ENCODE results near the gene GRID2. TPM values are rescaled to one million over a fixed set of nuclear protein-coding genes. Genes with fewer than 3 reads are reported as not detected.

The GRID2 gene
- polyA plus RNA-seq, 1 of the 3 experiments (the other 2 are of a cell fraction), result not detected

GRCh38 chr4:92455951-92456350 lies 152.2 kb downstream of the GRID2 start:
- TF ChIP-seq POLR2AphosphoS5 (IDR thresholded peaks at IDR 0.05; ENCODE audit: low read depth, low read length), result no peak
- no peak for TF ChIP-seq CTCF (IDR thresholded peaks at IDR 0.05)
- no peak for TF ChIP-seq TAF1 (IDR thresholded peaks at IDR 0.05; ENCODE audit: borderline replicate concordance, low read depth, low read length)
- TF ChIP-seq YY1 (IDR thresholded peaks at IDR 0.05; ENCODE audit: low read depth), result no peak
- no peak for TF ChIP-seq FOXM1 (IDR thresholded peaks at IDR 0.05; ENCODE audit: low read depth)
- 36% methylated on average over 2 of the region's 2 CpGs for WGBS (ENCODE audit: low lambda C conversion rate)

GRCh38 chr4:92461732-92462131 lies 158.0 kb downstream of the GRID2 start:
- Histone ChIP-seq H3K4me1 (ENCODE audit: control insufficient read depth in 1 of 2, insufficient read depth in 2 of 2, low read depth in 1 of 2, low read length in 1 of 2) (no peaks in the 10 kb centered on the region), H3K9me2 (no peaks in the 10 kb centered on the region), H3K79me2 (ENCODE audit: insufficient read depth) (no peaks in the 10 kb centered on the region), H3K27ac (ENCODE audit: low read depth in 2 of 2, low read length in 1 of 2) (no peak overlapping the region), H4K20me1 (ENCODE audit: insufficient read depth) (no peaks in the 10 kb centered on the region), H3K36me3 (replicated peaks in 1 of 2; ENCODE audit: control insufficient read depth in 1 of 2, insufficient read depth in 2 of 2, low read length in 1 of 2) (no peaks in the 10 kb centered on the region), H3K9me3 (no peaks in the 10 kb centered on the region), H3K27me3 (ENCODE audit: insufficient read depth) (no peaks in the 10 kb centered on the region), H2AFZ (ENCODE audit: low read depth) (no peak overlapping the region), H3K9ac (no peak overlapping the region), H3F3A (replicated peaks; ENCODE audit: insufficient read depth) (no peaks in the 10 kb centered on the region), H3K4me2 (no peak overlapping the region), H3K4me3 (ENCODE audit: low read depth in 2 of 2, low read length in 1 of 2) (no peak overlapping the region)
- CTCF ChIA-PET, result no interaction called here
- WGBS (ENCODE audit: low lambda C conversion rate), result 63% methylated on average over 1 of the region's 1 CpG
- TF ChIP-seq SIN3A (IDR thresholded peaks at IDR 0.05; ENCODE audit: borderline replicate concordance, low read depth, low read length) (no peak), ELF1 (IDR thresholded peaks at IDR 0.05) (no peak), FOXJ3 (CRISPR knock-in tag; IDR thresholded peaks at IDR 0.05) (no peak), RCOR1 (IDR thresholded peaks at IDR 0.05; ENCODE audit: low read length) (no peak), MAX (IDR thresholded peaks at IDR 0.05; ENCODE audit: low read depth) (no peak)
- DNase-seq, result no peak
- POLR2A ChIA-PET, result no interaction called here

More at GRCh38 chr4:92455951-92456350, 152.2 kb downstream of the GRID2 start:
- no peaks in the 10 kb centered on the region for H3K36me3 ChIP-seq (replicated peaks in 1 of 2; ENCODE audit: control insufficient read depth in 1 of 2, insufficient read depth in 2 of 2, low read length in 1 of 2)
- no peak overlapping the region for H3K4me3 ChIP-seq (ENCODE audit: low read depth in 2 of 2, low read length in 1 of 2)
- no peaks in the 10 kb centered on the region for H3F3A ChIP-seq (replicated peaks; ENCODE audit: insufficient read depth)
- no peaks in the 10 kb centered on the region for H3K27me3 ChIP-seq (ENCODE audit: insufficient read depth)
- no peak overlapping the region for H3K27ac ChIP-seq (ENCODE audit: low read depth in 2 of 2, low read length in 1 of 2)
- no peaks in the 10 kb centered on the region for H3K79me2 ChIP-seq (ENCODE audit: insufficient read depth)
- no peak overlapping the region for H2AFZ ChIP-seq (ENCODE audit: low read depth)
- H3K9me2 ChIP-seq, result no peaks in the 10 kb centered on the region
- no peaks in the 10 kb centered on the region for H4K20me1 ChIP-seq (ENCODE audit: insufficient read depth)
- no peak overlapping the region for H3K9ac ChIP-seq
- no peaks in the 10 kb centered on the region for H3K9me3 ChIP-seq
- H3K4me1 ChIP-seq (ENCODE audit: control insufficient read depth in 1 of 2, insufficient read depth in 2 of 2, low read depth in 1 of 2, low read length in 1 of 2), result no peaks in the 10 kb centered on the region
- no peak for DNase-seq
- H3K4me2 ChIP-seq, result no peak overlapping the region
- POLR2A ChIA-PET, result no interaction called here
- CTCF ChIA-PET, result no interaction called here

- CTCF ChIA-PET, result no interaction called here
- Histone ChIP-seq H3K4me3 (ENCODE audit: low read depth in 2 of 2, low read length in 1 of 2) (no peak overlapping the region), H3K4me1 (ENCODE audit: control insufficient read depth in 1 of 2, insufficient read depth in 2 of 2, low read depth in 1 of 2, low read length in 1 of 2) (no peaks in the 10 kb centered on the region), H3K36me3 (replicated peaks in 1 of 2; ENCODE audit: control insufficient read depth in 1 of 2, insufficient read depth in 2 of 2, low read length in 1 of 2) (no peaks in the 10 kb centered on the region), H3K9ac (no peak overlapping the region), H3K27ac (ENCODE audit: low read depth in 2 of 2, low read length in 1 of 2) (no peak overlapping the region), H3K4me2 (no peak overlapping the region), H3K9me2 (no peaks in the 10 kb centered on the region), H3F3A (replicated peaks; ENCODE audit: insufficient read depth) (no peaks in the 10 kb centered on the region), H4K20me1 (ENCODE audit: insufficient read depth) (no peaks in the 10 kb centered on the region), H2AFZ (ENCODE audit: low read depth) (no peak overlapping the region), H3K9me3 (no peaks in the 10 kb centered on the region), H3K27me3 (ENCODE audit: insufficient read depth) (no peaks in the 10 kb centered on the region), H3K79me2 (ENCODE audit: insufficient read depth) (no peaks in the 10 kb centered on the region)
- no peak for DNase-seq
- TF ChIP-seq MEF2A (IDR thresholded peaks at IDR 0.05; ENCODE audit: borderline replicate concordance, low read depth), result no peak
- 80% methylated on average over 1 of the region's 1 CpG for WGBS (ENCODE audit: low lambda C conversion rate)
- POLR2A ChIA-PET, result no interaction called here
These were observed 173.5 kb downstream of the GRID2 start for GRCh38 chr4:92477298-92477697.

Data from SK-N-SH (cell line).